Right kidney (tissue), 9 donors: ENCODE measurements around the gene KCNMB4.

ENCODE experiments used
- DNase-seq: peaks from one replicate; pipeline ENCODE4 v3.0.0-alpha.2; 2016
- long read RNA-seq, 8 donors: transcript quantifications; one replicate each; lab custom pipeline, GENCODE V29; 2026

Gene KCNMB4, protein sequence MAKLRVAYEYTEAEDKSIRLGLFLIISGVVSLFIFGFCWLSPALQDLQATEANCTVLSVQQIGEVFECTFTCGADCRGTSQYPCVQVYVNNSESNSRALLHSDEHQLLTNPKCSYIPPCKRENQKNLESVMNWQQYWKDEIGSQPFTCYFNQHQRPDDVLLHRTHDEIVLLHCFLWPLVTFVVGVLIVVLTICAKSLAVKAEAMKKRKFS
- long read RNA-seq, donor 1, full-length matches to known transcripts, result 22 of 22 reads
- long read RNA-seq, donor 1, partial matches to known transcripts, result 0 of 22 reads
- long read RNA-seq, donor 1, other reads (novel, unspliced or antisense), result 0 of 22 reads
- long read RNA-seq, donor 2, full-length matches to known transcripts, result 9 of 9 reads
- long read RNA-seq, donor 2, partial matches to known transcripts, result 0 of 9 reads
- long read RNA-seq, donor 2, other reads (novel, unspliced or antisense), result 0 of 9 reads
- long read RNA-seq, donor 3, full-length matches to known transcripts, result 11 of 11 reads
- long read RNA-seq, donor 3, partial matches to known transcripts, result 0 of 11 reads
- long read RNA-seq, donor 3, other reads (novel, unspliced or antisense), result 0 of 11 reads
- long read RNA-seq, donor 4, full-length matches to known transcripts, result 15 of 15 reads
- long read RNA-seq, donor 4, partial matches to known transcripts, result 0 of 15 reads
- long read RNA-seq, donor 4, other reads (novel, unspliced or antisense), result 0 of 15 reads
- long read RNA-seq, donor 5, full-length matches to known transcripts, result 18 of 18 reads
- long read RNA-seq, donor 5, partial matches to known transcripts, result 0 of 18 reads
- long read RNA-seq, donor 5, other reads (novel, unspliced or antisense), result 0 of 18 reads
- long read RNA-seq, donor 6, full-length matches to known transcripts, result 16 of 16 reads
- long read RNA-seq, donor 6, partial matches to known transcripts, result 0 of 16 reads
- long read RNA-seq, donor 6, other reads (novel, unspliced or antisense), result 0 of 16 reads
- long read RNA-seq, donor 7, full-length matches to known transcripts, result 20 of 26 reads
- long read RNA-seq, donor 7, partial matches to known transcripts, result 6 of 26 reads
- long read RNA-seq, donor 7, other reads (novel, unspliced or antisense), result 0 of 26 reads
- long read RNA-seq, donor 8, full-length matches to known transcripts, result 11 of 16 reads
- long read RNA-seq, donor 8, partial matches to known transcripts, result 5 of 16 reads
- long read RNA-seq, donor 8, other reads (novel, unspliced or antisense), result 0 of 16 reads

- DNase-seq, result peak; percentile 83
These were observed at the start of gene KCNMB4 for GRCh38 chr12:70365648-70366518. Gene KCNMB4 (plus strand): TSS chr12:70366290. CDS start chr12:70366735, 445 bp downstream.

GRCh38 chr12:70317781-70318180 is 48.3 kb upstream of the KCNMB4 start:
- DNase-seq, result no peak

DNA sequence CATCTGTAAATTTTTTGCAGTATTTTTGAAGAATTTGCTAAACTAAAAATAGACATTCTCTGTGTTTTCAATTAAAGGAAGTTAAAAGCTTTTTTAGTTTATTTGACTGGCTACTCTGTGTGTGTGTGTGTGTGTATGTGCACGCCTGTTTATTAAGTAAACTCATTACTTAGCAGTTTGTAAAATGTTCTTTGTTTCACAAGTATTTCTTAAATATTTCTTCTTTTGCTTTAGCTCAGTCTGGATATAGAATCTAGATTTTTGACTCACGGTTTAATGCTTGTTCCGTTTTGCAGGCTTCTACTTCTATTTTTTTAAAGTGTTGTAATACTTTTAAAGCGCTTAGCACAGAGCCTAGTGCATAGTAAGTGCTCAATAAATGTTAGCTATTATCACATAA is 46.5 kb upstream of the KCNMB4 start:
- DNase-seq, result no peak

DNA sequence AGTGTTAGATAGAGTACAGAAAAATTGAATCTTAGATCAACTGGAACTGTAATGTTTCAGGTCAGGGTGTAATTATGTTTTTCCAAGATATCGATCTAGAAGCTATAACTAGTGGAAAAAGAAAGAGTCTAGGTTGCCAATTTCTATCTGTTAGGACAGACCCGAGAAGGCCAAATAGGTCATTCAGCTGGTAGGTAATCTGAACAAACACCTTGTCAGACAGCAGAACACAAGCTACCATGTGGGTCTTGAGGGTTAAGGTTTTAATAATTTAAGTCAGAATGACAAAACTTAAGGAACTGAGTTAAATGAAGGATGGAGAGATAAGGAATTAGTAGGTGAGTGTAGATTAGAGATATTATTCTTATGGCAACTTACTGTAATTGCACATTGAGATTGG is 44.9 kb upstream of the KCNMB4 start:
- DNase-seq, result no peak

DNA sequence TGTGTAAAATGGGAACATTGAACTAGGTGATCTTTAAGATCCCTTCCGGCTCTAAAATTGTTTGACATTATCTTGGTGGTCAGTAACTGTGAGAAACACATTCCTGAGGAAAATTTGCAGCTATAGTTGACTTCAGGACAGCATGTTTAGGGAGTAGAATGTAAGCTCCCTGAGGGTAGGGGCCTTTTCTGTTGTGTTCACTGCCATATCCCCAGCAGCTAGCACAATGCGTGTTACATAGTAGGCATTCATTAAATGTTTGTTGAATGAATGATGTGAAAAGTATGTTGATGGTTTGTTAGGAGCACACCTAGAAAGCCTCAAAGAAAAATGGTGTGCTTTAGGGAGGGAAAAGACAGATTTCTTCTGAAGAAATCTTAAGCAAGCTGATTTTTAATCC is 38.5 kb upstream of the KCNMB4 start:
- no peak for DNase-seq

- DNase-seq, result no peak
These were observed 36.4 kb upstream of the KCNMB4 start for GRCh38 chr12:70329728-70330127.

DNA sequence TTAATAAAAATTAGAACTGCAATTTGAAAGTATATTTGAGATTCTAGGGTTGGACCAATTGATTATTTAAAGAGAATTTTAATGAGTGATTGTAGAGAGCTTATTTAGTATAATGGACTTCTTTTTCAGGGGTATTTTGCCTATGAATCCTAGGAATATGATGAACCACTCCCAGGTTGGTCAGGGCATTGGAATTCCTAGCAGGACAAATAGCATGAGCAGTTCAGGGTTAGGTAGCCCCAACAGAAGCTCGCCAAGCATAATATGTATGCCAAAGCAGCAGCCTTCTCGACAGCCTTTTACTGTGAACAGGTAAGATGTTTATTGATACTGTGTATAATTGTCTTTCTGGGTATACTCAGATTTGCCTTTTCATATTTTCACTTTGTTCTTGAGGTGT is 35.9 kb upstream of the KCNMB4 start:
- DNase-seq, result no peak

GRCh38 chr12:70332236-70332635 is 33.9 kb upstream of the KCNMB4 start:
- no peak for DNase-seq

- DNase-seq, result no peak
These were observed 31.3 kb upstream of the KCNMB4 start for GRCh38 chr12:70334742-70335141.

DNA sequence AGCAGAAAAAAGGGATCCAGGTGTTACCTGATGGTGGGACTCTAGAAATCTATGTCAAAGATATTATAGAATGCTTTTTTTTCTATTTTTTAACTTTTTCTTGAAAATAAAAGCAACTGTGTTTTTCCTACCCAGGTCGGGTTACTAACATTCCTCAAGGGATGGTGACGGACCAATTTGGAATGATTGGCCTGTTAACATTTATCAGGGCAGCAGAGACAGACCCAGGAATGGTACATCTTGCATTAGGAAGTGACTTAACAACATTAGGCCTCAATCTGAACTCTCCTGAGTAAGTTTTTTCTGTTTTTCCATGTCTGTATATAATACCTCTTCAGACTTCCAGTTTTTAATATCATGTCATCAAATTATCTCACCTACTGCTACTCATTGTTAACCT is 27.6 kb upstream of the KCNMB4 start:
- no peak for DNase-seq

DNA sequence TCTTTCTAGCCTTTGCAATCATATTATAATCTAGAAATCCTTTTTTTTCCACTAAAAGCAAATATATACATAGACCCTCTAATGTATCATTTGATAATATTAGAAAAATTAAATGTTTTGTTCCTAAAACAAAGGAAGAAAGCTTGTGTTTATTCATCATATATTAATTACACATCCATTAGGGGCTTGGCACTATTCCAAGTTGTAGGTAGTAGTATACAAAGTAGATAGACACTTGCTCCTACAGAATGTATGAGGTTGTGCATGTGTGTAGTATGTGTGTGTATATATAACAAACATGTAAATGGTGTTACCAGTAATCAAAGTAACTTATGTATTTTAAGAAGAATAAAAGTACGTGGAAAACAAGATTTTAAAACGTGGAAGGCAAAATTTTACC is 15.0 kb upstream of the KCNMB4 start:
- DNase-seq, result no peak

- DNase-seq, result no peak
These were observed 12.1 kb upstream of the KCNMB4 start for GRCh38 chr12:70353780-70354660.

DNA sequence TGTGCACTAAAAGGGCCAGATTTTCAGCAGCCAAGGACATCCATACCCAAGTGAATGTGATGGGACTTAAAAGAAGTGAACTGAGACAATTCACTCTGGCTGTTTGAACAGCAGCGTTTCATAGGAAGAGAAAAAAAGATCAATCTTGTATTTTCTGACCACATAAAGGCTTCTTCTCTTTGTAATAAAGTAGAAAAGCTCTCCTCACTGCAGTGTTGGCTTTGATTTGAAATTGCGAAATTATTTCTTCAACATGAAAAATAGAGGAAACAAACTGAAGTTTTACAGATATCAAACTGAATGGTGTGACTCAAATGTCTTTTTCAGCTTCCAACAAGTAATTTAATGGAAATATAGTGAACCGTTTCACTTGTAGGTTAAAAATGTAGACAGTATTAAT is 11.3 kb upstream of the KCNMB4 start:
- no peak for DNase-seq

GRCh38 chr12:70355972-70356371 is 10.1 kb upstream of the KCNMB4 start:
- no peak for DNase-seq

DNA sequence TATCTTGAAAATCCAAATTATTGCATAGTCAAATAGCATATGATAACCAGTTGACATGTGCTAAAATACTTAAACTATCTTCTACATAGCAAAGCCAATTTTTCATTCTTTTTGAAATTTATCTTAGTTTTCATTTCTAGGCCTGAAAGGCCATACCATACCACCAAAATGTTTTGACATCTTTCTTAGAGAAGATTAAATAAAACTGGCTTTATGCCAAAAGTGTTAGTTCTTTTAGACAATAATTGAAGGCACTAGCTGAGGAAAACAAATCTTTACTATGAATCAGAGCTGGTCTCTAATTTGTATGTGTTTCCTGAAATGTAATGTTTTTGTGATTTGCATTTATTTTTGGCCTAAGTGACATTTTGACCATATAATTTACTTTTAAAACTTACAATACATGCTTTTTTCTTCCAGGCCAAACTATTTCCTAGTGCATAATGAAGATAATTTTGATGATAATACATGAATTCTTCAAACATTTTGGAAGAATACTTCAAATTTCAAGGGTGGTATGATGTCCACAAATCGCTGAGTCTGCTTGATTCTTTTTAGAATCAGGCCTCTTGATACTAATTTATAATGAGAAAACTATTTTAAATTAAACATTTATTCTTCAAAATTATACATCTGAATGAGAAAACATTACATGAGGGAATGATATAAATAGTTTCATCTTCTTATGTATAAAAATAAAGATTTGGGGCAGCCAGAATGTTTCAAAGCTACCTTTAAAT is 6.5 kb upstream of the KCNMB4 start:
- DNase-seq, result no peak

- DNase-seq, result no peak
These were observed 5.9 kb upstream of the KCNMB4 start for GRCh38 chr12:70360218-70360617.

DNA sequence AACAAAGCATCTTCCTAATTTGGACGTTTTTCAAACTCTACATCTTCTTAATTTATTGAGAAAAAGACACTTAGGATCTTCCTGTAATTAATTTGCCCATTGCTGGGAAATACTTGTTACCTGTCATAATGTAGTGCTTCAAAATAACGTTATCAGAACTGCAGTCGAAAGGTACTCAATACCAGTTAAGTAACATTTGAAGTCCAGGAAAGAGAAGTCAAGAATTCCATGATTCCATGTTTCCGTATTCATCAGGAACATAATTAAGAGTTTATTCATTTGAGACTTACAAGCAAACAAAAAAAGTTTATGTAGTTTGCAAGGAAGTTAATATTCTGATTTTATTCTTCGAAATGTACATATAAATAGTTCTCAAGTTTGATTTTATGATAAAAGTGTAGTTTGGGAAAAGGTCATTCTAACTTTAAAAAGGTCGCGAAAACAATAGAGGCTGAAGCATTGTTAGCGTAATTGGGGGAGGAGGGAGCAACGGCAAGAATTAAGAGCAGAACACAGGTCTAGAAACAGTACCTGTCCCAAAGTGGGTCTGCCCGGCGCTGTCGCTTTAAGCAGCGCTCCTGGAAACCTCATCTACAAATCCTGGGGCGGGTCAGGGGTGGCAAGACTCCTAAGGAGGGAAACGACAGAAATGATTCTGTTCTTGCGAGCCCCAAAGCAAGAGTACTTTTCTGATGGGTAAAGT is 1.2 kb upstream of the KCNMB4 start:
- no peak for DNase-seq

GRCh38 chr12:70365398-70365647 is 767 bp upstream of the KCNMB4 start:
- no peak for DNase-seq

- peak; percentile 86 for DNase-seq
These were observed 629 bp downstream of the KCNMB4 start for GRCh38 chr12:70366581-70367257.
